Measurements from ENCODE around the gene ZNF775.

ZNF775 gene

DNA sequence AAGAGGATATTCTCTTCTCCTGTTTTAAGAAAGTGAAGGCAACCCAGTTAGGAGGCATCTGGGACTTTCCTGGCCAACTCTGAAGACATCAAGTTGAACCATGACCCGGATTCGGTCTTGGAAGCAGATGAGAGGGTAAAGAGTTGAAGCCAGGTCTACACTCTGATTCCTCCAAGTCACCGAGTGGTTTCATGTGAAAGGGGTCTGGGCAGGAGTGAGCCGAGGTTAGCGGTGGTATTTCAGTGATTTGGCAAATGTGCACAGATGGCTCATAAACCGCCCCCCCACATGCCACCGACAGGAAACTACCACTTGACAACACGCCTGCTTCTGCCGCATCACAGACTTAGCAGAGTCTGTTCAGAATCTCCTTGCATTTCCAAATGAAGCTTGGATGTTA lies 21.9 kb upstream of the ZNF775 start:
- TF ChIP-seq, protein P1, sequence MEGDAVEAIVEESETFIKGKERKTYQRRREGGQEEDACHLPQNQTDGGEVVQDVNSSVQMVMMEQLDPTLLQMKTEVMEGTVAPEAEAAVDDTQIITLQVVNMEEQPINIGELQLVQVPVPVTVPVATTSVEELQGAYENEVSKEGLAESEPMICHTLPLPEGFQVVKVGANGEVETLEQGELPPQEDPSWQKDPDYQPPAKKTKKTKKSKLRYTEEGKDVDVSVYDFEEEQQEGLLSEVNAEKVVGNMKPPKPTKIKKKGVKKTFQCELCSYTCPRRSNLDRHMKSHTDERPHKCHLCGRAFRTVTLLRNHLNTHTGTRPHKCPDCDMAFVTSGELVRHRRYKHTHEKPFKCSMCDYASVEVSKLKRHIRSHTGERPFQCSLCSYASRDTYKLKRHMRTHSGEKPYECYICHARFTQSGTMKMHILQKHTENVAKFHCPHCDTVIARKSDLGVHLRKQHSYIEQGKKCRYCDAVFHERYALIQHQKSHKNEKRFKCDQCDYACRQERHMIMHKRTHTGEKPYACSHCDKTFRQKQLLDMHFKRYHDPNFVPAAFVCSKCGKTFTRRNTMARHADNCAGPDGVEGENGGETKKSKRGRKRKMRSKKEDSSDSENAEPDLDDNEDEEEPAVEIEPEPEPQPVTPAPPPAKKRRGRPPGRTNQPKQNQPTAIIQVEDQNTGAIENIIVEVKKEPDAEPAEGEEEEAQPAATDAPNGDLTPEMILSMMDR (IDR thresholded peaks at IDR 0.05; ENCODE audit: low read depth, low read length, missing control alignments): no peak
- no peak for DNase-seq (ENCODE audit: low read depth)
- in situ Hi-C loops (cut with HindIII; ENCODE audit: low sequenced_read_pairs): no loop called here

DNA sequence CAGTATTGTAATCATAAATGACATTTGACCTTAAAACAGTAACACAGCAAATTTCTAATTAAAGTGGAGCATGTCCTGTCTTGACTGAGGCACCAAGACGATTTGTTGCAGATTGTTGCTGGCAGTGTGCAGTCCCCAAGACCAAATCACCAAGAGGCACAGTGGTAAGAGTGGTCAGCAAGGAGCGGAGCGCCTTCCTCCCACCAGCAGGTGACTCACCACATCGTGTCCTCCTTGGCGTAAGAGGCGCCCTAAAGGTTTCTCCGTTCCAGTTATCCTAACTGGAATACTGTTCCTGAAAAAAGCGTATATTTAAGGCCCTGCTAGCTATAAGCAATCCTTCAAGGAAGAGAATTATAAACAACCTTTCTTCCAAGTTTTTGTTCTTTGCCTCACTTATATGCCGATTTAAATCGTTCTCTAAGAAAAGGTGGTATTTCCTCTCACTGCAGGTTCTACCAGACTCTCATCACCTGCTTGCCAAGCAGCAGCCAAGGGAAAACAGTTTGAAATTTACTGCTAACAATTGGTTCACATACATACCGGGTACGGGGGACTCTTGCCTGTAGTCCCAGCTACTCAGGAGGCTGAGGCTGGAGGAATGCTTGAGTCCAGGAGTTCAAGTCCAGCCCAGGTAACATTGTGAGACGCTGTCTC lies 21.2 kb upstream of the ZNF775 start:
- in situ Hi-C loops (cut with HindIII; ENCODE audit: low sequenced_read_pairs): no loop called here
- no peak overlapping the region for H3K4me3 ChIP-seq (ENCODE audit: low read depth, low read length)
- DNase-seq (ENCODE audit: low read depth): no peak
- TF ChIP-seq, protein P1 (IDR thresholded peaks at IDR 0.05; ENCODE audit: low read depth, low read length, missing control alignments): no peak

More for the DNA sequence above, 21.9 kb upstream of the ZNF775 start:
- H3K4me3 ChIP-seq (ENCODE audit: low read depth, low read length): no peak overlapping the region

DNA sequence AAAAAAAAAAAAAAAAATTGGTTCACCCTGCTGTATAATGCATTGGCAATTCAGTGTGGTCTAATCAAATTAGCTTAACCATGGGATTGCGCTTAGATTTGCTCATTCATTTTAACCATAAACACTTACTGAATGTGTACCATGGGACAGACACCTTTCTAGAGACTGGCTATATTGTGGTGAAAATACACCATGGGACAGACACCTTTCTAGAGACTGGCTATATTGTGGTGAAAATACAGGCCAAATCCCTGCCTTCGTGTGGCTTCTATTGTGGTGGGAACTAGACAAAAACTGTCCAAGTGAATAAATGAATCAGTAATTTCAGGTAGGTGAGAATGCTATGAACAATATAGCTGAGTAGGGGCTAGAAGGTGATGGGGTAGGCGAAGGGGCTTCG lies 20.7 kb upstream of the ZNF775 start:
- DNase-seq (ENCODE audit: low read depth): no peak
- in situ Hi-C loops (cut with HindIII; ENCODE audit: low sequenced_read_pairs): no loop called here

DNA sequence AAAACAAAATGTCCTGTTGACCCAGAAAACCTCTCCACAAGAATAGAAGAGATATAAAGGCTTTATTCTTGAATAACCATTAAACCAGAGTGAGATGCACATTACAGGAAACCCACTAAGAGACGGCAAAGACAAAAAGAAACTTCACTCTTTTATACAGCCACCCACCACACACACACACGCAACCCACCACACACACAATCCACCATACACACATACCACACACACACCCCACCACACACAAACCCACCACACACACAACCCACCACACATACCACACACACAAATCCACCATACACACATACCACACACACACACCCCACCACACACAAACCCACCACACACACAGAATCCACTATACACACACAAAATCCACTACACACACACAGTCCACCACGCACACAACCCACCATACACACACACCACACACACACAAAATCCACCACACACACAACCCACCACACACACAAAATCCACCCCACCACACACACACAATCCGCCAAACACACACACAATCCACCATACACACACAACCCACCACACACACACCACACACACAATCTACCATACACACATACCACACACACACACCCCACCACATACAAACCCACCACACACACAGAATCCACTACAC lies 20.0 kb upstream of the ZNF775 start:
- in situ Hi-C loops (cut with HindIII; ENCODE audit: low sequenced_read_pairs): no loop called here
- no peak for DNase-seq (ENCODE audit: low read depth)
- H3K4me3 ChIP-seq (ENCODE audit: low read depth, low read length): no peak overlapping the region
- TF ChIP-seq, protein P1 (IDR thresholded peaks at IDR 0.05; ENCODE audit: low read depth, low read length, missing control alignments): no peak

More for the DNA sequence above, 20.7 kb upstream of the ZNF775 start:
- TF ChIP-seq, protein P1 (IDR thresholded peaks at IDR 0.05; ENCODE audit: low read depth, low read length, missing control alignments): no peak
- H3K4me3 ChIP-seq (ENCODE audit: low read depth, low read length): no peak overlapping the region

DNA sequence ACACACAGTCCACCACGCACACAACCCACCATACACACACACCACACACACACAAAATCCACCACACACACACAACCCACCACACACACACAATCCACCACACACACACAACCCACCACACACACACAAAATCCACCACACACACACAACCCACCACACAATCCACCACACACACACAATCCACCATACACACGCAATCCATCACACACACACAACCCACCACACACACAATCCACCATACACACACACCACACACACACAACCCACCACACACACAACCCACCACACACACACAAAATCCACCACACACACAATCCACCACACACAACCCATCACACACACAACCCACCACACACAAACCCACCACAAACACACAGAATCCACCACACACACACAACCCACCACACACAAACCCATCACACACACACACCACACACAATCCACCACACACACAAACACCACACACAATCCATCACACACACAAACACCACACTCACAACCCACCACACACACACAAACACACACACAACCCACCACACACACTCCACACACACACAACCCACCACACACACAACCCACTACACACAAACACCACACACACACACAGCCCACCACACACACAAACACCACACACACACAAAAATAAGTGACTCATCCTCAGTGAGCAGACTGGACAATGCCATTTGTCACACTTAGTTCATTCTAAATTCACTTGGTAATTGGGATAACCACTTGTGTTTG lies 19.3 kb upstream of the ZNF775 start:
- TF ChIP-seq, protein P1 (IDR thresholded peaks at IDR 0.05; ENCODE audit: low read depth, low read length, missing control alignments): no peak
- in situ Hi-C loops (cut with HindIII; ENCODE audit: low sequenced_read_pairs): no loop called here
- no peak overlapping the region for H3K4me3 ChIP-seq (ENCODE audit: low read depth, low read length)
- no peak for DNase-seq (ENCODE audit: low read depth)

DNA sequence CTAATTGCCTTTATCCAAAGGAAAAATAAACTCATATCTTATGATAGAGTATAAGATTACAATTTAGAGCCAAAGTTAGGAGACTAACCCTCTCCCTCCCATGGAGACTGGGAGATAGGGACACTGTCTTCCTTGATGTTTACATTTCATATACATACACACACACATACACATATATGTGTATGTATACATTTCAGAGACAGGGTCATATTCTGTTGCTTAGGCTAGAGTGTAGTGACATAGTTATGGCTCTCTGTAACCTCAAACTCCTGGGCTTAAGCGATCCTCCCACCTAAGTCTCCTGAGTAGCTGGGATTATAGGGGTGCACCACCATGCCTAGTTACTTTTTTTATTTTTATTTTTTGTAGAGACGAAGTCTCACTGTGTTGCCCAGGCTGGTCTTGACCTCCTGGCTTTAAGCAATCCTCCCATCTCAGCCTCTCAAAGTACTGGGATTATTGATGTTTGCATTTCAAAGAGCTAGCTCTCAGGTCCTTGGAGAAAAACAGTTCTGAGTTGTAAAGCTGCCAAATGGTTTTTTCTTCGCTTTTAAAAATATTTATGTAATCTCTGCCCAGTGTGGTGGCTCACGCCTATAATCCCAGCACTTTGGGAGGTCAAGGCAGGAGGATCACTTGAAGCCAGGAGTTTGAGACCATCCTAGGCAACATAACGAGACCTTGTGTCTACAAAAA lies 18.6 kb upstream of the ZNF775 start:
- DNase-seq (ENCODE audit: low read depth): no peak
- no peak overlapping the region for H3K4me3 ChIP-seq (ENCODE audit: low read depth, low read length)
- TF ChIP-seq, protein P1 (IDR thresholded peaks at IDR 0.05; ENCODE audit: low read depth, low read length, missing control alignments): no peak
- in situ Hi-C loops (cut with HindIII; ENCODE audit: low sequenced_read_pairs): no loop called here
